SH-SY5Y (cell line): ENCODE results near the gene TAS2R16.

Source experiments
- GATA2 ChIP-seq: IDR thresholded peaks from 2 replicates; pipeline ENCODE4 v1.6.1; 2011; ENCODE audit warnings: mild to moderate bottlenecking, low read depth, low read length
- GATA3 ChIP-seq: IDR thresholded peaks from 2 replicates; pipeline ENCODE4 v1.6.1; 2011; ENCODE audit warnings: low read depth, mild to moderate bottlenecking, low read length, moderate library complexity

GRCh38 chr7:122989577-122989976, 5.9 kb downstream of the TAS2R16 start:
- TF ChIP-seq GATA2: no peak
- TF ChIP-seq GATA3: no peak
